GM10266 (cell line): ENCODE measurements around the gene SPPL3.

Experiments used
- DNase-seq: peaks from one replicate; pipeline ENCODE4 v3.0.0; 2012; ENCODE audit errors: extremely low spot score
- TF ChIP-seq, protein P1 (sequence below): IDR thresholded peaks from 2 replicates; pipeline ENCODE4 v1.5.1; 2012; ENCODE audit warnings: mild to moderate bottlenecking, low read depth; ENCODE audit not compliant: control insufficient read depth, insufficient read depth; ENCODE audit errors: missing control alignments

The SPPL3 gene

DNA sequence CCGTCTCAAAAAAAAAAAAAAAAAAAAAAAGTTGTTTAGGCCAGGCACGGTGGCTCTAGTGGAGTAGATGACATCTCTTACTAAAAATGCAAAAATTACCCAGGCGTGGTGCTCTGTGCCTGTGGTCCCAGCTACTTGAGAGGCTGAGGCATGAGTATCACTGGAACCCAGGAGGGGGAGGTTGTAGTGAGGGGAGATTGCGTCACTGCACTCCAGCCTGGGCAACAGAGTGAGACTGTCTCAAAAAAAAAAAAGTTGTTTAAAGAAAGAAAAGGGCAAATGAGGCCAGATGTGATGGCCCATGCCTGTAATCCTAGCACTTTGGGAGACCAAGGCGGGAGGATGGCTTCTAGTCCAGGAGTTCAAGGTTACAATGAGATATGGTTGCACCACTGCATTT is 36.6 kb upstream of the SPPL3 start:
- TF ChIP-seq, protein P1, sequence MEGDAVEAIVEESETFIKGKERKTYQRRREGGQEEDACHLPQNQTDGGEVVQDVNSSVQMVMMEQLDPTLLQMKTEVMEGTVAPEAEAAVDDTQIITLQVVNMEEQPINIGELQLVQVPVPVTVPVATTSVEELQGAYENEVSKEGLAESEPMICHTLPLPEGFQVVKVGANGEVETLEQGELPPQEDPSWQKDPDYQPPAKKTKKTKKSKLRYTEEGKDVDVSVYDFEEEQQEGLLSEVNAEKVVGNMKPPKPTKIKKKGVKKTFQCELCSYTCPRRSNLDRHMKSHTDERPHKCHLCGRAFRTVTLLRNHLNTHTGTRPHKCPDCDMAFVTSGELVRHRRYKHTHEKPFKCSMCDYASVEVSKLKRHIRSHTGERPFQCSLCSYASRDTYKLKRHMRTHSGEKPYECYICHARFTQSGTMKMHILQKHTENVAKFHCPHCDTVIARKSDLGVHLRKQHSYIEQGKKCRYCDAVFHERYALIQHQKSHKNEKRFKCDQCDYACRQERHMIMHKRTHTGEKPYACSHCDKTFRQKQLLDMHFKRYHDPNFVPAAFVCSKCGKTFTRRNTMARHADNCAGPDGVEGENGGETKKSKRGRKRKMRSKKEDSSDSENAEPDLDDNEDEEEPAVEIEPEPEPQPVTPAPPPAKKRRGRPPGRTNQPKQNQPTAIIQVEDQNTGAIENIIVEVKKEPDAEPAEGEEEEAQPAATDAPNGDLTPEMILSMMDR = no peak
- DNase-seq = no peak

DNA sequence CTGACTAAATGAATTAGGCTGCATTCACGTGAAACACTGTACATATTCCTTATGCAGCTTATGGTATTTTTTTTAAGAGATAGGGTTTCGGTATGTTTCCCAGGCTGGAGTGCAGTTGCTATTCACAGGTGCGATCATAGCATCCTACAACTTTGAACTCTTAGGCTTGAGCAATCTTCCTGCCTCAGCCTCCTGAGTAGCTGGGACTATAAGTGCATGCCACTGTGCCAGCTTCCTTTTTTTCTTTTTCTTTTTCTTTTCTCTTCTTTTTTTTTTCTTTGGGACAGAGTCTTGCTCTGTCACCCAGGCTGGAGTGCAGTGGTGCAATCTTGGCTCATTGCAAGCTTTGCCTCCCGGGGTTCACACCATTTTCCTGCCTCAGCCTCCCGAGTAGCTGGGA is 35.8 kb upstream of the SPPL3 start:
- DNase-seq = no peak
- TF ChIP-seq, protein P1 = no peak

DNA sequence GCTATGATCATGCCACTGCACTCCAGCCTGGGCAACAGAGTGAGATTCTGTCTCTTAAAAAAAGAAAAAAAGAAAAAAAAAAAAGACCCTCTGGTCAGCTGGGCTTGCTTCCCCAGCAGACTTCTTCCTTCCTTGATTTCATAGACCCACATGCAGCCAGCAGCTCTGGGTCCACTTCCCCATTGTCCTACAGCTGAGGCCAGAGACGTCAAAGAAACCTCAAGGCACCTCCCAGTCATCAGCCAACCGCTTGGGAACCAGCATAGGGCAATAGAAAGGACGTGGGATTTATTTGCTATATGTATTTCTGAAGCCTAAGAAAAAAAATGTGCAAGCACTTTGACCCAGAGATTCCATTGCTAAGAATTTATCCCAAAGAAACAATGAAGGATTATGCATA is 35.4 kb upstream of the SPPL3 start:
- DNase-seq = no peak
- TF ChIP-seq, protein P1 = no peak

DNA sequence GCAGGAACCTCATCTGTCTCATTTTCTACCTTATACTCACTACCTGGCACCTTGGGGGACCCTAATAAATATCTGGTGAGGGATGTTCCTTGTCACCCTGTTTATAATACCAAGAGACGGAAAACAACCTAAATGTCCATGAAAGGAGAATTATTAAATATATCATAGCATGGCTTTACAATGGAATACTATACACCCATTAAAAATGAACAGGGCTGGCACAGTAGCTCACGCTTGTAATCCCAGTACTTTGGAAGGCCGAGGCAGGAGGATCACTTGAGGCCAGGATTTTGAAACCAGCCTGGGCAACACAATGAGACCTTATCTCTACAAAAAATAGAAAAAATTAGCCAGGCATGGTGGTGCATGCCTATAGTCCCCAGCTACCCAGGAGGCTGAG is 34.3 kb upstream of the SPPL3 start:
- DNase-seq = no peak
- TF ChIP-seq, protein P1 = no peak

DNA sequence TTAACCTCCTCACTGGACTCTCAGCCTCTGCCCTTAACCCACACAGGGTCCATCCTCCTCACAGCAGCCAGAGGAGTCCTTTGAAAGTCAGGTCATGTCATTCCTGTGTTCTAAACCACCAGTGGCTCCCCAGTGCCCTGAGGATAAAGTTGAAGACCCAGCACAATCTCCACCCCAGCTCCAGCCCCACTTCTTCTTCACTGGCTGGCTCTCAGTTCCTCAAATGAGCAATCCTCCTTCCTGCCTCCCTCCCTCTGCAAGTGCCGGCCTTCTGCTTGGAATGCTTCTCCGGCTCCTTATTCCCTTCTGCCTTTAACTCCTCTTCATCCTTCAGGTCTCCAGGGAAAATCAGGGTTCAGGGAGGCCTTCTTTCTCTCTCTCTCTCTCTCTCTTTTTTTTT is 32.0 kb upstream of the SPPL3 start:
- TF ChIP-seq, protein P1 = no peak

DNA sequence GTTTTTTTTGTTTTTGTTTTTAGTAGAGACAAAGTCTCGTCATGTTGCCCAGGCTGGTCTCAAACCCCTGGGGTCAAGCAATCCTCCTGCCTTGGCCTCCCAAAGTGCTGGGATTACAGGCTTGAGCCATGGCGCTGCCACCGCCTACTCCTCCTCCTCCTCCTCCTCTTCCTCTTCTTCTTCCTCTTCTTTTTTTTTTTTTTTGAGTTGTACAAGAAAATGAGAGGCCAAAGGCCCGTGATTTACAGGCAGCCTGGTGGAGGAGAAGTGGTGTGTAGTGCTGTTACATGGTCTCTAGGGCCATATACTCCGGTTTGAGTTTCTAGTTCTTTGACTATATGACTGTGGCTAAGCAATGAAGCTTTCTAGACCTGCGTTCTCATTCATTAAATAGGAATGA is 29.6 kb upstream of the SPPL3 start:
- DNase-seq = no peak
- TF ChIP-seq, protein P1 = no peak

More for the DNA sequence above, 32.0 kb upstream of the SPPL3 start:
- no peak for DNase-seq

DNA sequence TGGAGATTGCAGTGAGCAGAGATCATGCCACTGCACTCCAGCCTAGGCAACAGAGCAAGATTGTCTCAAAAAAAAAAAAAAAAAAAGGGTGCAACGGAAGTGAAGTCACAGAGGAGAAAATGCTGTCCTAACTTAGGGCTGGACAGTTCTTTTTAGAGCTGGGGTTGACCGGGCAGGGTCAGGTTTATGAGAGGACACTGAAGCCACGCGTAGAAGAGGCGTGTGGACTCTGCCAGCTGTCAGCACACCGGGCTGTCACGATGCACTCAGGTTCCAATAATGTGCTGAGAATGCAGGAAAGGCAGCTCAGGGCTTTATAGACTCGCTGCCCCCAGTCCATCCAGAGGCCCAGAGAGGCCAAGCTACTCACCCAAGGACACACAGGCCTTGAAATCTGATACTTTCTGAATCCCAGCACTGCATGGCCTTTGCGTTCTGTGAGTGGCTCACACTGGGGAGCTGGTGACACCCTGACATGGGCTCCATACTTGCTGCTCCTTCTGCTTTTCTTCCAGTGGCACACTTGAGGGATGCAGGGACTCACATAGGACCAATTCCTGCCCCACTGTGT is 28.9 kb upstream of the SPPL3 start:
- TF ChIP-seq, protein P1 = no peak
- DNase-seq = no peak
